Smooth muscle cell of trachea (primary cell): ENCODE data around the gene CEPT1. TPM values are rescaled to one million over a fixed set of nuclear protein-coding genes. Genes with fewer than 3 reads are reported as not detected.

Experiments used
- total RNA-seq: library from RNA; depleted of rRNA; stranded (reverse); fragments of >200 nt; gene quantifications from 2 replicates; pipeline ENCODE4 v1.2.1, GENCODE V29; 2014

CEPT1 gene
- 47.1 and 49.3 TPM in 2 replicates for total RNA-seq

GRCh38 chr1:111139956-111140679, at the start of gene CEPT1, which contains the start of gene DRAM2:
Gene CEPT1 (plus strand): TSS chr1:111140223. CDS start chr1:111147715, 7,492 bp downstream.
Gene DRAM2 (minus strand): TSS chr1:111140093. CDS start chr1:111131554, 8,539 bp downstream.

GRCh38 chr1:111199881-111200801, 60.1 kb downstream of the CEPT1 start, which contains the start of gene DENND2D:
Gene DENND2D (minus strand): TSS chr1:111200646. CDS start chr1:111200459, 187 bp downstream.

GRCh38 chr1:111227434-111227833, 87.4 kb downstream of the CEPT1 start, which contains the start of gene CHI3L2:
Gene CHI3L2 (plus strand): TSS chr1:111227713. CDS start chr1:111227730, 17 bp downstream.

Other genes with a start within 250 kb of the CEPT1 start
- 7.8 and 11.1 TPM in 2 replicates for gene LRIF1, start 176.3 kb upstream of the CEPT1 start, total RNA-seq
- 54.7 and 81.2 TPM in 2 replicates for gene DRAM2, start 130 bp upstream of the CEPT1 start, total RNA-seq
- 3.3 and 22.7 TPM in 2 replicates for gene DENND2D, start 60.4 kb downstream of the CEPT1 start, total RNA-seq
- gene CHI3L2, start 87.5 kb downstream of the CEPT1 start, total RNA-seq = 2.5 and 10.6 TPM in 2 replicates
- gene CHIA, start 150.6 kb downstream of the CEPT1 start, total RNA-seq = not detected in 2 replicates